Measurements from ENCODE around the gene ARID2. TPM values are rescaled to one million over a fixed set of nuclear protein-coding genes. Genes with fewer than 3 reads are reported as not detected.

The ARID2 gene
- total RNA-seq, 2 donors from 2014 or later, result 30.5 to 36.2 TPM

- DNase-seq (ENCODE audit: low spot score), result no peak
- peaks cover under 1 to 27% of the 10 kb centered on the region in 2 donors for H3K4me1 ChIP-seq (ENCODE audit: control insufficient read depth in 1 of 2, low read depth in 2 of 2)
- H3K9me3 ChIP-seq, result no peaks in the 10 kb centered on the region
- no peak for ATAC-seq (ENCODE audit: insufficient number of reproducible peaks, low FRiP score, low read depth)
- H3K36me3 ChIP-seq, result no peaks in the 10 kb centered on the region
- no peaks in the 10 kb centered on the region for H3K27me3 ChIP-seq (replicated peaks; ENCODE audit: insufficient read depth)
- no peak for TF ChIP-seq CTCF (IDR thresholded peaks at IDR 0.05)
- peak overlapping the region in 1 of 2 donors; percentile 19 for H3K27ac ChIP-seq
- H3K4me3 ChIP-seq, result no peak overlapping the region
Measured at GRCh38 chr12:45757172-45757571, 27.7 kb downstream of the ARID2 start.

- no peaks in the 10 kb centered on the region for H3K9me3 ChIP-seq
- H3K27ac ChIP-seq, result no peak overlapping the region
- peaks cover 4 to 15% of the 10 kb centered on the region in 2 donors for H3K4me1 ChIP-seq (ENCODE audit: control insufficient read depth in 1 of 2, low read depth in 2 of 2)
- no peak overlapping the region for H3K4me3 ChIP-seq
- TF ChIP-seq CTCF (IDR thresholded peaks at IDR 0.05), result no peak
- no peak for DNase-seq (ENCODE audit: low spot score)
- H3K27me3 ChIP-seq (replicated peaks; ENCODE audit: insufficient read depth), result no peaks in the 10 kb centered on the region
- ATAC-seq (ENCODE audit: insufficient number of reproducible peaks, low FRiP score, low read depth), result no peak
- no peaks in the 10 kb centered on the region for H3K36me3 ChIP-seq
Measured at GRCh38 chr12:45760333-45760732, 30.8 kb downstream of the ARID2 start.

- H3K4me1 ChIP-seq (ENCODE audit: control insufficient read depth in 1 of 2, low read depth in 2 of 2), result peaks cover 4 to 7% of the 10 kb centered on the region in 2 donors
- ATAC-seq (ENCODE audit: insufficient number of reproducible peaks, low FRiP score, low read depth) (no peak), DNase-seq (ENCODE audit: low spot score) (no peak)
- H3K27ac ChIP-seq, result no peak overlapping the region
- peak; percentile 40 for TF ChIP-seq CTCF (IDR thresholded peaks at IDR 0.05)
- H3K4me3 ChIP-seq, result no peak overlapping the region
- no peaks in the 10 kb centered on the region for H3K36me3 ChIP-seq
- no peaks in the 10 kb centered on the region for H3K27me3 ChIP-seq (replicated peaks; ENCODE audit: insufficient read depth)
- no peaks in the 10 kb centered on the region for H3K9me3 ChIP-seq
Measured at GRCh38 chr12:45762185-45763110, 32.9 kb downstream of the ARID2 start.

- no peak for DNase-seq (ENCODE audit: low spot score)
- H3K27me3 ChIP-seq (replicated peaks; ENCODE audit: insufficient read depth), result no peaks in the 10 kb centered on the region
- no peaks in the 10 kb centered on the region for H3K36me3 ChIP-seq
- ATAC-seq (ENCODE audit: insufficient number of reproducible peaks, low FRiP score, low read depth), result no peak
- H3K4me3 ChIP-seq, result no peak overlapping the region
- no peaks in the 10 kb centered on the region for H3K9me3 ChIP-seq
- TF ChIP-seq CTCF (IDR thresholded peaks at IDR 0.05), result no peak
- H3K27ac ChIP-seq, result no peak overlapping the region
- H3K4me1 ChIP-seq (ENCODE audit: control insufficient read depth in 1 of 2, low read depth in 2 of 2), result peaks cover 4 to 6% of the 10 kb centered on the region in 2 donors
Measured at GRCh38 chr12:45763381-45763780, 33.9 kb downstream of the ARID2 start.

GRCh38 chr12:45768194-45768593, 38.7 kb downstream of the ARID2 start:
- no peak overlapping the region for H3K27ac ChIP-seq
- ATAC-seq (ENCODE audit: insufficient number of reproducible peaks, low FRiP score, low read depth), result no peak
- no peak for TF ChIP-seq CTCF (IDR thresholded peaks at IDR 0.05)

More at GRCh38 chr12:45768194-45768593, 38.7 kb downstream of the ARID2 start:
- no peaks in the 10 kb centered on the region for H3K36me3 ChIP-seq
- DNase-seq (ENCODE audit: low spot score), result no peak
- no peaks in the 10 kb centered on the region for H3K9me3 ChIP-seq
- H3K4me3 ChIP-seq, result no peak overlapping the region
- no peaks in the 10 kb centered on the region for H3K27me3 ChIP-seq (replicated peaks; ENCODE audit: insufficient read depth)
- peaks cover 5 to 9% of the 10 kb centered on the region in 2 donors for H3K4me1 ChIP-seq (ENCODE audit: control insufficient read depth in 1 of 2, low read depth in 2 of 2)
